Progenitor cell of endocrine pancreas (in vitro differentiated cells): ENCODE results near the gene CYTH4. TPM values are rescaled to one million over a fixed set of nuclear protein-coding genes. Genes with fewer than 3 reads are reported as not detected.

Experiments
- DNase-seq: peaks from one replicate; pipeline ENCODE4 v3.0.0; 2021; ENCODE audit warnings: low spot score; ENCODE audit not compliant: unreplicated experiment
- H3K27ac Mint-ChIP-seq: 2 replicates; pipeline ENCODE4 v1.8.0; 2021; ENCODE audit warnings: mild to moderate bottlenecking, moderate library complexity, mixed read lengths
- H3K27me3 Mint-ChIP-seq: 2 replicates; pipeline ENCODE4 v1.8.0; 2021; ENCODE audit warnings: mixed read lengths
- H3K36me3 Mint-ChIP-seq: 2 replicates; pipeline ENCODE4 v1.8.0; 2022; ENCODE audit warnings: mixed read lengths; ENCODE audit not compliant: insufficient read depth
- H3K4me1 Mint-ChIP-seq: 2 replicates; pipeline ENCODE4 v1.8.0; 2021; ENCODE audit warnings: low read depth, mixed read lengths
- H3K4me3 Mint-ChIP-seq: 2 replicates; pipeline ENCODE4 v1.8.0; 2021; ENCODE audit warnings: low read depth, mild to moderate bottlenecking, moderate library complexity, mixed read lengths
- H3K9me3 Mint-ChIP-seq: 2 replicates; pipeline ENCODE4 v1.8.0; 2021; ENCODE audit warnings: low read depth, mixed read lengths
- CTCF ChIP-seq: fragments of 200-600 bp; sonication (generic); IDR thresholded peaks from one replicate; pipeline ENCODE4 v1.5.0; 2021; ENCODE audit warnings: antibody characterized with exemption, mild to moderate bottlenecking; ENCODE audit not compliant: unreplicated experiment
- total RNA-seq: library from RNA; stranded (reverse); gene quantifications from 2 replicates; pipeline ENCODE4 v1.2.1, GENCODE V29; 2021

The CYTH4 gene
- total RNA-seq, 1 donor from 2014 or later = not detected

- Mint-ChIP-seq H3K9me3 (no peaks in the 10 kb centered on the region), H3K36me3 (no peaks in the 10 kb centered on the region), H3K27ac (no peak overlapping the region), H3K4me3 (no peak overlapping the region), H3K27me3 (peaks cover 13% of the 10 kb centered on the region), H3K4me1 (peaks cover 13% of the 10 kb centered on the region)
- TF ChIP-seq CTCF = no peak
- DNase-seq = no peak
Observed at GRCh38 chr22:37254209-37254866, 28.0 kb upstream of the CYTH4 start.

GRCh38 chr22:37254867-37255233 is 27.5 kb upstream of the CYTH4 start:
- no peak overlapping the region for H3K27ac Mint-ChIP-seq
- peaks cover 18% of the 10 kb centered on the region for H3K4me1 Mint-ChIP-seq
- no peak for TF ChIP-seq CTCF
- no peak overlapping the region for H3K4me3 Mint-ChIP-seq
- H3K9me3 Mint-ChIP-seq = no peaks in the 10 kb centered on the region
- H3K27me3 Mint-ChIP-seq = peaks cover 18% of the 10 kb centered on the region
- H3K36me3 Mint-ChIP-seq = no peaks in the 10 kb centered on the region
- DNase-seq = no peak

GRCh38 chr22:37255558-37256006 is 26.7 kb upstream of the CYTH4 start:
- DNase-seq = no peak
- Mint-ChIP-seq H3K9me3 (no peaks in the 10 kb centered on the region), H3K4me3 (no peak overlapping the region), H3K27ac (peak overlapping the region; percentile 71), H3K4me1 (peaks cover 18% of the 10 kb centered on the region), H3K36me3 (no peaks in the 10 kb centered on the region), H3K27me3 (peaks cover 25% of the 10 kb centered on the region)
- no peak for TF ChIP-seq CTCF

GRCh38 chr22:37256075-37256726 is 26.1 kb upstream of the CYTH4 start:
- Mint-ChIP-seq H3K4me3 (no peak overlapping the region), H3K4me1 (peaks cover 20% of the 10 kb centered on the region), H3K36me3 (no peaks in the 10 kb centered on the region), H3K27me3 (peaks cover 30% of the 10 kb centered on the region), H3K27ac (no peak overlapping the region), H3K9me3 (no peaks in the 10 kb centered on the region)
- no peak for DNase-seq
- no peak for TF ChIP-seq CTCF

- H3K4me3 Mint-ChIP-seq = no peak overlapping the region
Observed at GRCh38 chr22:37258005-37258752, 24.1 kb upstream of the CYTH4 start.

More at GRCh38 chr22:37258005-37258752, 24.1 kb upstream of the CYTH4 start:
- H3K36me3 Mint-ChIP-seq = no peaks in the 10 kb centered on the region
- no peaks in the 10 kb centered on the region for H3K9me3 Mint-ChIP-seq
- DNase-seq = no peak
- peaks cover 36% of the 10 kb centered on the region for H3K27me3 Mint-ChIP-seq
- H3K27ac Mint-ChIP-seq = no peak overlapping the region
- peaks cover 20% of the 10 kb centered on the region for H3K4me1 Mint-ChIP-seq
- no peak for TF ChIP-seq CTCF
